Liver (tissue), 3 donors: Measurements from ENCODE around the gene FGF11.

Source experiments
- FOXA1 ChIP-seq: IDR thresholded peaks from 2 replicates; pipeline ENCODE4 v1.6.1; 2016; ENCODE audit warnings: antibody characterized with exemption
- GABPA ChIP-seq, 2 donors: IDR thresholded peaks in 1 of 2; conservative IDR thresholded peaks in 1 of 2; 2 replicates each; pipeline ENCODE4 v1.6.1; 2016; ENCODE audit warnings: antibody characterized with exemption in 2 of 2, mild to moderate bottlenecking in 1 of 2, moderate library complexity in 1 of 2
- NR2F2 ChIP-seq: IDR thresholded peaks from 2 replicates; pipeline ENCODE4 v1.6.1; 2016; ENCODE audit warnings: antibody characterized with exemption
- RAD21 ChIP-seq, 2 donors: IDR thresholded peaks; 2 replicates each; pipeline ENCODE4 v1.6.1; 2016; ENCODE audit warnings: antibody characterized with exemption in 2 of 2, mild to moderate bottlenecking in 2 of 2
- SP1 ChIP-seq: IDR thresholded peaks from 2 replicates; pipeline ENCODE4 v1.6.1; 2018; ENCODE audit warnings: antibody characterized with exemption, mild to moderate bottlenecking
- TAF1 ChIP-seq: conservative IDR thresholded peaks from 2 replicates; pipeline ENCODE4 v1.6.1; 2016; ENCODE audit warnings: antibody characterized with exemption, mild to moderate bottlenecking
- YY1 ChIP-seq: IDR thresholded peaks from 2 replicates; pipeline ENCODE4 v1.6.1; 2016; ENCODE audit warnings: antibody characterized with exemption, mild to moderate bottlenecking
- TF ChIP-seq, protein P1 (sequence below): fragments of 150-350 bp; IDR thresholded peaks from 2 replicates; pipeline ENCODE4 v1.5.1; 2017; ENCODE audit warnings: improper control_type of control experiment, low read depth, low read length; ENCODE audit not compliant: missing input control
- TF ChIP-seq, protein P2 (sequence below): IDR thresholded peaks from 2 replicates; pipeline ENCODE4 v1.6.1; 2016; ENCODE audit warnings: antibody characterized with exemption
- TF ChIP-seq, protein P3 (sequence below): IDR thresholded peaks from 2 replicates; pipeline ENCODE4 v1.6.1; 2016; ENCODE audit warnings: antibody characterized with exemption
- TF ChIP-seq, protein P4 (sequence below): IDR thresholded peaks from 2 replicates; pipeline ENCODE4 v1.6.1; 2016; ENCODE audit warnings: antibody characterized with exemption
- TF ChIP-seq, protein P5 (sequence below): IDR thresholded peaks from 2 replicates; pipeline ENCODE4 v1.6.1; 2016; ENCODE audit warnings: antibody characterized with exemption, mild to moderate bottlenecking
- donor health status: healthy.
- donor health status: healthy.

DNA sequence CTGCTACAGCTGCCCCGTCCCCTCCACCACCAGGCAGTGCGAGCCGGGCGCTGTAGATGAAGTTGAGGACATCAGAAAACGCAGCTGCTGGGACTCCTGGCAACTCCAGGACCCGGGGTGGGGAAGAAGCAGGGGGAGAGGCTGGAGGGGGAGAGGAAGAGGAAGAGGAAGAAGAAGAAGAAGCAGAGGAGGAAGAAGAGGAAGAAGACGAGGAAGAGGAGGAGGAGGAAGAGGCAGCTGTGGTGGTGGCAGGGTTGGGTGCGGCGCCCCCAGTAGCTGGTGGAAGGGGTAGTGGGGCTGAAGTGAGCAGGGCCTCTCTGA is 27.0 kb downstream of the FGF11 start:
- TF ChIP-seq, protein P1, sequence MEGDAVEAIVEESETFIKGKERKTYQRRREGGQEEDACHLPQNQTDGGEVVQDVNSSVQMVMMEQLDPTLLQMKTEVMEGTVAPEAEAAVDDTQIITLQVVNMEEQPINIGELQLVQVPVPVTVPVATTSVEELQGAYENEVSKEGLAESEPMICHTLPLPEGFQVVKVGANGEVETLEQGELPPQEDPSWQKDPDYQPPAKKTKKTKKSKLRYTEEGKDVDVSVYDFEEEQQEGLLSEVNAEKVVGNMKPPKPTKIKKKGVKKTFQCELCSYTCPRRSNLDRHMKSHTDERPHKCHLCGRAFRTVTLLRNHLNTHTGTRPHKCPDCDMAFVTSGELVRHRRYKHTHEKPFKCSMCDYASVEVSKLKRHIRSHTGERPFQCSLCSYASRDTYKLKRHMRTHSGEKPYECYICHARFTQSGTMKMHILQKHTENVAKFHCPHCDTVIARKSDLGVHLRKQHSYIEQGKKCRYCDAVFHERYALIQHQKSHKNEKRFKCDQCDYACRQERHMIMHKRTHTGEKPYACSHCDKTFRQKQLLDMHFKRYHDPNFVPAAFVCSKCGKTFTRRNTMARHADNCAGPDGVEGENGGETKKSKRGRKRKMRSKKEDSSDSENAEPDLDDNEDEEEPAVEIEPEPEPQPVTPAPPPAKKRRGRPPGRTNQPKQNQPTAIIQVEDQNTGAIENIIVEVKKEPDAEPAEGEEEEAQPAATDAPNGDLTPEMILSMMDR, result no peak
- TF ChIP-seq SP1 (no peak), TAF1 (no peak), YY1 (no peak), NR2F2 (no peak), RAD21 (IDR thresholded peaks at IDR 0.05) (no peak), FOXA1 (no peak), GABPA (IDR thresholded peaks at IDR 0.05 in 1 of 2, conservative IDR thresholded peaks at IDR 0.05 in 1 of 2) (no peak)
- TF ChIP-seq, protein P2, sequence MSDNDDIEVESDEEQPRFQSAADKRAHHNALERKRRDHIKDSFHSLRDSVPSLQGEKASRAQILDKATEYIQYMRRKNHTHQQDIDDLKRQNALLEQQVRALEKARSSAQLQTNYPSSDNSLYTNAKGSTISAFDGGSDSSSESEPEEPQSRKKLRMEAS, result no peak
- TF ChIP-seq, protein P3, sequence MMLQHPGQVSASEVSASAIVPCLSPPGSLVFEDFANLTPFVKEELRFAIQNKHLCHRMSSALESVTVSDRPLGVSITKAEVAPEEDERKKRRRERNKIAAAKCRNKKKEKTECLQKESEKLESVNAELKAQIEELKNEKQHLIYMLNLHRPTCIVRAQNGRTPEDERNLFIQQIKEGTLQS, result no peak
- TF ChIP-seq, protein P4, sequence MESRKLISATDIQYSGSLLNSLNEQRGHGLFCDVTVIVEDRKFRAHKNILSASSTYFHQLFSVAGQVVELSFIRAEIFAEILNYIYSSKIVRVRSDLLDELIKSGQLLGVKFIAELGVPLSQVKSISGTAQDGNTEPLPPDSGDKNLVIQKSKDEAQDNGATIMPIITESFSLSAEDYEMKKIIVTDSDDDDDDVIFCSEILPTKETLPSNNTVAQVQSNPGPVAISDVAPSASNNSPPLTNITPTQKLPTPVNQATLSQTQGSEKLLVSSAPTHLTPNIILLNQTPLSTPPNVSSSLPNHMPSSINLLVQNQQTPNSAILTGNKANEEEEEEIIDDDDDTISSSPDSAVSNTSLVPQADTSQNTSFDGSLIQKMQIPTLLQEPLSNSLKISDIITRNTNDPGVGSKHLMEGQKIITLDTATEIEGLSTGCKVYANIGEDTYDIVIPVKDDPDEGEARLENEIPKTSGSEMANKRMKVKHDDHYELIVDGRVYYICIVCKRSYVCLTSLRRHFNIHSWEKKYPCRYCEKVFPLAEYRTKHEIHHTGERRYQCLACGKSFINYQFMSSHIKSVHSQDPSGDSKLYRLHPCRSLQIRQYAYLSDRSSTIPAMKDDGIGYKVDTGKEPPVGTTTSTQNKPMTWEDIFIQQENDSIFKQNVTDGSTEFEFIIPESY, result no peak
- TF ChIP-seq, protein P5, sequence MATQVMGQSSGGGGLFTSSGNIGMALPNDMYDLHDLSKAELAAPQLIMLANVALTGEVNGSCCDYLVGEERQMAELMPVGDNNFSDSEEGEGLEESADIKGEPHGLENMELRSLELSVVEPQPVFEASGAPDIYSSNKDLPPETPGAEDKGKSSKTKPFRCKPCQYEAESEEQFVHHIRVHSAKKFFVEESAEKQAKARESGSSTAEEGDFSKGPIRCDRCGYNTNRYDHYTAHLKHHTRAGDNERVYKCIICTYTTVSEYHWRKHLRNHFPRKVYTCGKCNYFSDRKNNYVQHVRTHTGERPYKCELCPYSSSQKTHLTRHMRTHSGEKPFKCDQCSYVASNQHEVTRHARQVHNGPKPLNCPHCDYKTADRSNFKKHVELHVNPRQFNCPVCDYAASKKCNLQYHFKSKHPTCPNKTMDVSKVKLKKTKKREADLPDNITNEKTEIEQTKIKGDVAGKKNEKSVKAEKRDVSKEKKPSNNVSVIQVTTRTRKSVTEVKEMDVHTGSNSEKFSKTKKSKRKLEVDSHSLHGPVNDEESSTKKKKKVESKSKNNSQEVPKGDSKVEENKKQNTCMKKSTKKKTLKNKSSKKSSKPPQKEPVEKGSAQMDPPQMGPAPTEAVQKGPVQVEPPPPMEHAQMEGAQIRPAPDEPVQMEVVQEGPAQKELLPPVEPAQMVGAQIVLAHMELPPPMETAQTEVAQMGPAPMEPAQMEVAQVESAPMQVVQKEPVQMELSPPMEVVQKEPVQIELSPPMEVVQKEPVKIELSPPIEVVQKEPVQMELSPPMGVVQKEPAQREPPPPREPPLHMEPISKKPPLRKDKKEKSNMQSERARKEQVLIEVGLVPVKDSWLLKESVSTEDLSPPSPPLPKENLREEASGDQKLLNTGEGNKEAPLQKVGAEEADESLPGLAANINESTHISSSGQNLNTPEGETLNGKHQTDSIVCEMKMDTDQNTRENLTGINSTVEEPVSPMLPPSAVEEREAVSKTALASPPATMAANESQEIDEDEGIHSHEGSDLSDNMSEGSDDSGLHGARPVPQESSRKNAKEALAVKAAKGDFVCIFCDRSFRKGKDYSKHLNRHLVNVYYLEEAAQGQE, result no peak
